Amygdala (tissue), 56 donors: ENCODE measurements around the gene NHSL2.
A peak's percentile ranks its signal among the peaks of the same experiment; 100 is the strongest.
"Not testable (repeated sequence)": the region's sequence is repeated elsewhere in the genome, so short reads cannot be mapped to it uniquely, and the experiment has no call there.

Source experiments
- DNase-seq, 56 donors: peaks; one replicate each; lab custom pipeline; 2025; lab: John Stamatoyannopoulos, UW

The NHSL2 gene

GRCh38 chrX:72038868-72039267, 128.2 kb downstream of the NHSL2 start:
- DNase-seq, result no peak

GRCh38 chrX:72040506-72040905, 129.9 kb downstream of the NHSL2 start:
- no peak for DNase-seq

- no peak for DNase-seq
These were observed 130.5 kb downstream of the NHSL2 start for GRCh38 chrX:72041176-72041575.

- DNase-seq, result no peak
These were observed 131.5 kb downstream of the NHSL2 start for GRCh38 chrX:72041871-72042851.

- no peak for DNase-seq
These were observed 132.2 kb downstream of the NHSL2 start for GRCh38 chrX:72042852-72043248.

- no peak for DNase-seq
These were observed 133.0 kb downstream of the NHSL2 start for GRCh38 chrX:72043636-72044035.

- DNase-seq, result no peak
These were observed 134.5 kb downstream of the NHSL2 start for GRCh38 chrX:72045141-72045540.

- DNase-seq, result peak in 1 of 56 donors; percentile 1
These were observed 135.1 kb downstream of the NHSL2 start for GRCh38 chrX:72045552-72046277.

GRCh38 chrX:72046447-72046846, 135.8 kb downstream of the NHSL2 start:
- no peak for DNase-seq

GRCh38 chrX:72048510-72049455, 138.1 kb downstream of the NHSL2 start:
- DNase-seq, result no peak

GRCh38 chrX:72050011-72050410, 139.4 kb downstream of the NHSL2 start:
- DNase-seq, result no peak

- no peak for DNase-seq
These were observed 140.9 kb downstream of the NHSL2 start for GRCh38 chrX:72051589-72051988.

GRCh38 chrX:72052415-72053090, 141.9 kb downstream of the NHSL2 start:
- no peak for DNase-seq

GRCh38 chrX:72053508-72053907, 142.9 kb downstream of the NHSL2 start:
- DNase-seq, result no peak

GRCh38 chrX:72054779-72055489, 144.3 kb downstream of the NHSL2 start:
- DNase-seq, result peak in 32 of 56 donors; percentile 0 to 51 (median 10)

GRCh38 chrX:72057331-72057730, 146.7 kb downstream of the NHSL2 start:
- DNase-seq, result no peak

- DNase-seq, result no peak
These were observed 147.2 kb downstream of the NHSL2 start for GRCh38 chrX:72057849-72058248.

- DNase-seq, result not testable (repeated sequence)
These were observed 147.7 kb downstream of the NHSL2 start for GRCh38 chrX:72058346-72058745.
